Activated CD4-positive, CD25-positive, alpha-beta regulatory T cell treated with anti-CD3 and anti-CD28 coated beads, Interleukin-2, amount 50 U/mL, for 24 hours (primary cell): ENCODE results near the gene C12orf57.

ENCODE experiments used
- ATAC-seq, 2 donors: fragments of 150-1000 bp; cut with Tn5 transposase; one replicate each; pipeline ENCODE4 v1.10.0; 2021; ENCODE audit warnings: mild to moderate bottlenecking in 1 of 2, moderate library complexity in 1 of 2

Gene C12orf57

DNA sequence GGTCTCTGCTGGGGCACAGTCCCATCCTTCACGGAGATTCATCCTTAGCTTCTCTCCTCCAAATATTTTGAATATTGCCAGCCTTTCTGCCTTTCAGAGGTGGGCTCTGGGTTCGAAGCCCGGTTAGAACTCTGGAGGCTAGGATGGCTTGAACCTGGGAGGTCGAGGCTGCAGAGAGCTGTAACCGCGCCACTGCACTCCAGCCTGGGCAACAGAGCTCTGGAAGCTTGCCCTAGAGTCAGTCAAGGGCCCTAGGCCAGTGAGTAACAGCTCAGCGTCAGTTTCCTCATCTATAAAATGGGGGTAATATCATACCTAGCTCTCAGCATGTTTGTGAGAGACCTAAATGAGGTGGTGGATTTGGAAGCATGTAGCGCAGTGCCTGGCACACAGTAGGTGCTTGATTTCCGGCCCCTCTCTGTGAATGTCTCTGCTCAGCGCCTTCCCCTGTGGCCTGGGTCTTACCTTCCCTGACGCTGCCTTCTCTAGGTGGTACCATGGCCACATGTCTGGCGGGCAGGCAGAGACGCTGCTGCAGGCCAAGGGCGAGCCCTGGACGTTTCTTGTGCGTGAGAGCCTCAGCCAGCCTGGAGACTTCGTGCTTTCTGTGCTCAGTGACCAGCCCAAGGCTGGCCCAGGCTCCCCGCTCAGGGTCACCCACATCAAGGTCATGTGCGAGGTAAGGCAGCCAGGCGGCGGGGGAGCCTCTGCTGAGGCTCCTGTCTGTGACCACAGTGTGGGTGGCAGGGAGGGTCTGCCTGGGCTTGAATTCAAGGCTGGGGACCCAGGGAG is 10.7 kb downstream of the C12orf57 start:
- no peak for ATAC-seq

DNA sequence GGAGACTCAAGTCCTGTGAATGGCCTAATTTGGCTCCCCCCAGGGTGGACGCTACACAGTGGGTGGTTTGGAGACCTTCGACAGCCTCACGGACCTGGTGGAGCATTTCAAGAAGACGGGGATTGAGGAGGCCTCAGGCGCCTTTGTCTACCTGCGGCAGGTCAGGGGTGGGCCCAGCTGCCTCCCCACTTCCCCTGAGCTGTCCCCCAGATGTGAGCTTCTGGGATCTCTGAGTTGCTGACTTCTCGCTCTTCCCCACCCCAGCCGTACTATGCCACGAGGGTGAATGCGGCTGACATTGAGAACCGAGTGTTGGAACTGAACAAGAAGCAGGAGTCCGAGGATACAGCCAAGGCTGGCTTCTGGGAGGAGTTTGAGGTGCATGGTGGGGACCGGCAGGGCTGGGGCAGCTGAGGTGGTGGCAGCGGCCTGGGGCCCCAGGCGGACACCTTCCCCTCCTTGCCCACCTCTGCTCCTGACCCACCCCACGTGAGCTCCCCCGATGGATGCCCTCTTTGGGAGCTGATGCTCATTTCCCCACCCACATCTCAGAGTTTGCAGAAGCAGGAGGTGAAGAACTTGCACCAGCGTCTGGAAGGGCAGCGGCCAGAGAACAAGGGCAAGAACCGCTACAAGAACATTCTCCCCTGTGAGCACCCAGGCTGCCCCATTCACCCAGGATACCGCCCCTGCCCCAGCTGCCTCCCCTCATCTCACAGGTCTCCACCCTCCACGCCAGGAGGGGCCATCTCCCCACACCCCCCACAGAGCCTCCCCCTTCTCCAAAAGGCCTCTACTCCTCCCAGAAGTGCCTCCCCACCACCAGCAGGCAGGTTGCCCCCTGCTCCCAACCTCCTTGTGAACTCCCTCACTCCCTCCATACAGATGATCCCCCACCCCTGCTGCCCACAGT is 11.5 kb downstream of the C12orf57 start:
- no peak for ATAC-seq

DNA sequence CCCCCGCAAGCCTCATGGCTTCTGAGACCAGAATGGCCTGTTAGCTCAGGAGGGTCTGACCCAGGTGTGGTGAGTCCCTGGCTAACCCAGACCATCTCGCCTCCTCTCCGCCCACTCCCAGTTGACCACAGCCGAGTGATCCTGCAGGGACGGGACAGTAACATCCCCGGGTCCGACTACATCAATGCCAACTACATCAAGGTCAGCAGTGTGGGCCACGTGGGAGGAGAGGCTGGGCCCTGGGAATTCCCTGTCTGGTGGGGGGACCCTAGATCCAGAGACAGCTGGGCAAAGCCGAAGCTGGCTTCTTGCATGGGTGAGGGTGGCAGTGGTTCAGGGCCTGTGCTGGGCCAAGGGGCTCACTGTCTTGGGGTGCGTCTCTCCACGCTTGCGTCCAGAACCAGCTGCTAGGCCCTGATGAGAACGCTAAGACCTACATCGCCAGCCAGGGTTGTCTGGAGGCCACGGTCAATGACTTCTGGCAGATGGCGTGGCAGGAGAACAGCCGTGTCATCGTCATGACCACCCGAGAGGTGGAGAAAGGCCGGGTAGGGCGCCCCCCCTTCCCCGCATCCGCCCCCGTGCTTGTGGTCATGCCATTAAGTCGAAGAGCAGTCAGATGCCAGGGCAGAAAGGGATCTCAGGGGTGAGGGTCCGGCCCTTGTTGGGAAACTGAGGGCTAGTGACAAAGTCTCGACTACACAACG is 12.4 kb downstream of the C12orf57 start:
- ATAC-seq, result no peak

DNA sequence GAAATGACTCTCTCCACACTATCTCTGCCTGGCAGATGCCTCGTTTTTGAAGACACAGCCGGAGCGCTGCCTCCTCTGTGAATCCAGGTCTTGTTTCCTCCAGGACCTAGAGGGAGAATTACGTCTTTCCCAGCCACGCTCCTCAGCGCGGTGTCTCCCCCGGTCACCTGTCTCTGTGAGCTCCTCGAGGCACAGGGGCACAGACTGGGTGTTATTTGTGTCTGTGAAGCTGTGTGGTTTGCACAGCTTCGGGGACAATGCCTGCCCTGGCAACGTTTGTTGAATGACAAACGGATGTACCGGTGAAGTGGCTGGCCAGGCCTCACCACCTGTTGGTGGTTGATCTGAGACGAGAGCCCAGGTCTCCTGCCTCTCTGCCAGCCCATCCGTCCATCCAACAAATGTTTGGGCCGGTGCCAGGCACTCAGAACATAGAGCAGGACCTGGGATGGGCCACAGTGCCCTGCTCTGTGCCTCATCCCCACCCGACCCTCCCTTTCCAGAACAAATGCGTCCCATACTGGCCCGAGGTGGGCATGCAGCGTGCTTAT is 13.4 kb downstream of the C12orf57 start:
- ATAC-seq, result no peak

DNA sequence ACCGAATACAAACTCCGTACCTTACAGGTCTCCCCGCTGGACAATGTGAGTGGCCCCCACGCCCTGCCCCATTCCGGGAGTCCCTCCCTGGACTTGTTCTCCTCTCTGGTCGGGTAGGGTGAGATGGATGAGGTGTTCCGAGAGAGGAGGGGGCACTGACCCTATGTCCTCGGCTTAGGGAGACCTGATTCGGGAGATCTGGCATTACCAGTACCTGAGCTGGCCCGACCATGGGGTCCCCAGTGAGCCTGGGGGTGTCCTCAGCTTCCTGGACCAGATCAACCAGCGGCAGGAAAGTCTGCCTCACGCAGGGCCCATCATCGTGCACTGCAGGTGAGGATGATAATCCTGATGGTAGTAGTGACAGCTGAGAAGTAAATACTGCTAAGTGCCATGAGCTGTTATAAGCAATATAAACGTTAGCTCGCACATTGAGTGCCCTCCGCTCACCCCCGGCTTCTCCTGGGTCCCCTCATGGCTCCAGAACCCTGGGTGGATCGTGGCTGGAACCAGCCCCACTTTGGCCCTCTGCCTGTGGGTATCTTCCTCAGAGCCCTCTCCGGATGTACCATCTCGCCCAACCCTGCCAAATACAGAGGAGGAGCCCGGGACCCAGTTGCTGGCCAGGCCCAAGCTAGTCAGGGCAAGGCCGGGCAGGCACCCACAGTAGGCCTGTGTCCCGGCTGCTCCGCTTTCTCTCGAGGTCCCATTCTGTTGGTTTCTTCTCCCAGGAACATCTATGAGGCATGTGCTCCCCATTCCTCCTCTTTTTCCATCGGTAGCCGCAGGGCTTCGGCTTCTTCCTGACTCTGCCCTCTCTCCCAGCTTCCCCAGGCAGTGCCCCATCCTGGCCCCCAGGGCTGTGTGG is 14.2 kb downstream of the C12orf57 start:
- ATAC-seq, result no peak

DNA sequence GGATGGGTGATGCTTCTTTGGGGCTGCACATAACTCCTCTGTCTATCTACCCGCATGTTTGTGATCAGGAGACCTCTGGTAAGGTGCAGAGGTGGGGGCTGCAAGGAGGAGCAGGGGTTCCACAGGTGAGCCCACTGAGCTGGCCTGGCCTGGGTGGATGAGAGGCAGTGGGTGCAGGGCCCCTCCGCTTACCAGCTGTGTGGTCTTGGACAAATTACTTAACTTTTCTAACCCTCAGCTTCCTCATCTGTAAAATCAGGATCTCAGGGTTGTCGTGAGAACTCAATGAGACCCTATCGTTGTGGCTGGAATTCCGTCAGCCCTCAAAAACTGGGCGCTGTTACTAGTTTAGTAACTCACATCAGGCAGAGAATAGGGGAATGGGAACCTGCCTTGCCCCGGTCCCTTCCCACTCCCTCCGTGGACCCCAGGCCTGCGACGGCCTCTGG is 14.8 kb downstream of the C12orf57 start:
- no peak for ATAC-seq

DNA sequence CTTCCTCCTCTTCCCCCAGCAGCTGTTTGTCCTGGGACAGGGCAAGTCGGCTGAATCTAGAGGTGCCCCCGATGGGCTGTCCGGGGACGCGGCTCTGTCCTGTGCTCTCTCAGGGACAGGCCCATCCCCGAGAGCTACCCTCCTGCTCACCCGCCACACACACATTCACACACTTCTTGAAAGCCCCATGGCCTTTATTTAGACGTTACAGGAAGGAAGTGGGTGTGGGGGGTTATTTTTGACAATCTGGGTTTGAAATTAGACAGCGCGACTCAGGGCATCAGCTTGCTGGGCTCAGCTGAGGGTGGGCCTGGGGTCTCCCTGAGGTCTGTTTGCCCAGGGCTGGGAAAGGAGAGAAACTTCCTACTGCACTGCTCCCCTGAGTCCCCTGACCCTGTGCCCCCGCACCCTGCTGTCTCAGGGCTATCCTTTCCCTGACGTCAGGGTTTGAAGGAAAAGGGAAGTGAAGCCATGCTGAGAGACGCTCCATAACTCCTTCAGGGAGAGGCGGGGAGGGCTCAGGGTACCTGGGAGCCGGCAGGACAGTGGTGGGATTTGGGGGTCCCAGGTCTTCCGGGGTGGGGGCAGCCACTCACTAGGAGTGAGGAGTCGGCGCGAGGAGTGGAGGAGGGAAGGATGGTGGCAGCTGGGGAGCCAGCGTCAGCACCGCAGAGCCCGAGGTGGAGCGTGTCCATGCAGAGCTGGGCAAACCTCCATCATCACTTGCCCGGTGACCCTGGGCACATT is 15.4 kb downstream of the C12orf57 start:
- ATAC-seq, result peak; percentile 44

DNA sequence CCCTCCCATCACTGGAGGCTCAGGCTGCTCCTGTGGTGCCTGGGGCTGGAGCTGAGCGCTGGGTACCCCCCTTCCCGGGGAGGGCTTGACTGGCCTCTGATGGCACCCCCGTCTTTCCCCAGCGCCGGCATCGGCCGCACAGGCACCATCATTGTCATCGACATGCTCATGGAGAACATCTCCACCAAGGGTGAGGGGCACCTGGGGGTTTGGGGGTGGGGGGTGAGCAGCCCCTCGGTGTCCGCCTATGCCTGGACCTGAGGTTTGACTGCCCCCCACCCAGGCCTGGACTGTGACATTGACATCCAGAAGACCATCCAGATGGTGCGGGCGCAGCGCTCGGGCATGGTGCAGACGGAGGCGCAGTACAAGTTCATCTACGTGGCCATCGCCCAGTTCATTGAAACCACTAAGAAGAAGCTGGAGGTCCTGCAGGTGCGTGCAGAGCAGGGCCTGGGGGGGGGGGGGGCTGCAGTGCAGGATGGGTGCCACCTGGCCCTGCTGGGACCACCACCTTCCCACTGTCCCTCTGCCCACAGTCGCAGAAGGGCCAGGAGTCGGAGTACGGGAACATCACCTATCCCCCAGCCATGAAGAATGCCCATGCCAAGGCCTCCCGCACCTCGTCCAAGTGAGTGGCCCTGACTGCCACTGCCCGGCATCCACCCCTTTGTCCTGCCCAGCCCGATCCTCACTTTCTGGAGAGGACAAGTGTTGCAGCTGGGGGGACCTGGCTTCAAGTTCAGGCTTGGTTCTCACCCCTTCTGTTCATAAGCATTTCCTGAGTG is 16.2 kb downstream of the C12orf57 start:
- ATAC-seq, result no peak

DNA sequence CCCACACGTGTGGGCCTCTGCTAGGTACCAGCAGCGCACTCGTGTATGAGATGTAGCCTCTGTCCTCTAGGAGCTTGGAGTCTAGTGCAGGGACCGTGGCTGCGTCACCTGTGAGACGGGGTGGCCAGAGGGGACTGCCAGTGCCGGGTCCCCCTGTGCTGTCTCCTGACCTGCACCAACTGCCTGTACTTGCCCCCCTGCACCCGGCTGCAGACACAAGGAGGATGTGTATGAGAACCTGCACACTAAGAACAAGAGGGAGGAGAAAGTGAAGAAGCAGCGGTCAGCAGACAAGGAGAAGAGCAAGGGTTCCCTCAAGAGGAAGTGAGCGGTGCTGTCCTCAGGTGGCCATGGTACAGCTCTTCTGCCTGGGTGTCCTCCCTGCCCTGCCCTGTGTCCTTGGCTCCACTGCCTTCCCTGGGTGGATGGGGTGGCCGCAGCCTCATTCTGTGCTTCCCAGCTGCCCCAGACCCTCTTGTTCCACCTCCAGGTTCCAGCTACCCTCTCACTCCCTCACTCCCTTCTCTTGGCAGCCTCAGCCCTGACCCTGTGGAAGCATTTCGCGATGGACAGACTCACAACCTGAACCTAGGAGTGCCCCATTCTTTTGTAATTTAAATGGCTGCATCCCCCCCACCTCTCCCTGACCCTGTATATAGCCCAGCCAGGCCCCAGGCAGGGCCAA is 16.9 kb downstream of the C12orf57 start:
- peak in 1 of 2 donors; percentile 3 for ATAC-seq

DNA sequence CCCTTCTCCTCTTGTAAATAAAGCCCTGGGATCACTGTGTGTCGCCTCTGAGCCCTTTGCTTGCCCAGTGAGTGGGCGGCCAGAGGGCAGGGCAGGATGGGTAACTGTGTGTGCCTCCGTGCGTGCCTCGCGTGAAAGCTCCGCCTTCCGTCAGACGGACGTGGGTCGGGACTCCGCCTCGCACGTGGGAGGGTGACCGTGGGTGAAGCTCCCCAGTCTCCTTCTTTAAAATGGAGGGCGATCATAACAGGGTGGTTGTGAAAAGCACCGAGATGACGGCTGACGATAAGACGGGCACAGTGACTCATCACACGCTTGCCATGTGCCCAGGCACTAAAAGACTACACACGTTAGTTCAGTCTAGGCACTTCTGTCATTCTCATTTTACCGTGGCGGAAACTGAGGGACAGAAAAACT is 17.5 kb downstream of the C12orf57 start:
- ATAC-seq, result peak; percentile 80 to 83

DNA sequence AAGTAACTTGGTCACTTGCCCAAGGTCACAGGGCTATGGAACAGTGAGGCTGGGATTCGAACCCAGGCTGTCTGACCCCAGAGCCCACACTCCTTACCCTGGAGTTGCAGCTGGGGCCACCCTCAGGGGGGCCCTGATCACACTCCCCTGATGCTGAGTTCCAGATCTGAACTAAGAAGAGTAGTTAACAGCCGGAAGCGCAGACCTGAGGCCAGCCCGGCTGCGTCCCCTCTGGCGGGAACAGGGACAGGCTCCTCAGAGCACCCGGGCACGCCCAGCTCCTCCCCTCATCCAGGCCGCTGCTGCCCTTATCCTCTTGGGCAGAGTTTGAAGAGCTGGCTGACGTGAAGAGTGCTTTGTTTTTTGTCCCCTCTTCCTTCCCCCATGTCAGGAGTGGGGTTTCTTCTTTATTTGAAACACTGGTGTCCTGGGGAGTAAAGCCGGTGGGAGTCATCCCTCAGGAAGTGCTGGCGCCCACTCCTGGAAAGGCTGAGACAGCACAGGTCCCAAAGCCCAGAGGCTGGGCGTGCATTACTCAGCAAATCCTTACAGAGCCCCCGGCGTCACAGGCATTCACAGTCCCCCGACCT is 18.0 kb downstream of the C12orf57 start:
- ATAC-seq, result peak; percentile 39 to 47

DNA sequence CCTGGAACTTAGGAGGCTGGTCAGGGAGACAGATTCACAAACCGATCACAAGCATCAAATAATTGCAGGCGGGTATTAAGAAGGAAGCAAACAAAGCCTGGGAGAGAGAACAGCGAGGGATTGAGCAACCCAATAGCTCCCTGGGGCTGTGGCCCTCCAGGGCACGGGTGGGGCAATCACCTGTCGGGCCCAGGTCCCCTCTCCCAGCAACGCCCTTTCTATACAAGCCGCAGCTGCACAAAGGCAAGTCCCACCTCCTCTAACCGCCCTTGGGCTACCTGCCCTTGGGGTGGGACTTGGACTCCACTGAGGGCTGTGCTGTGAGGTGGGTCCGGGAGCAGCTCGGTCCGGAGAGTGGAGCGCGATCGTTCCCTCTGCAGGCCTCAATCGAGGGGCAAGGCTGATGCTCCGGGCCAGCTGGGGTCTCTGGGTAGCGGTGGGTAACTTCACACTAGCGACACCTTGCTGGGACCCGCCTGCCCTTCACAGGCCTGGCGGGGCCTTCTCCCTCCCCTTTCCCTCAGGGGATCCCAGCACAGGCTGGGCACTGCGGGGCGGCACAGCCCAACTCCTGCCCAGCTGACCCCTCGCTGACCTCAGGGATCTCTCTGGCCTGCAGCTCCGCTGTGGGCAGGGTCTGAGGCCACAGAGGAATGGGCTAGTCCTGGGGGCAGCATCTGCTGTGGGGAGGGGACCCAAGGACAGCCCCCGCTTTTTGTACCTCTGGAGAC is 18.6 kb downstream of the C12orf57 start:
- no peak for ATAC-seq

DNA sequence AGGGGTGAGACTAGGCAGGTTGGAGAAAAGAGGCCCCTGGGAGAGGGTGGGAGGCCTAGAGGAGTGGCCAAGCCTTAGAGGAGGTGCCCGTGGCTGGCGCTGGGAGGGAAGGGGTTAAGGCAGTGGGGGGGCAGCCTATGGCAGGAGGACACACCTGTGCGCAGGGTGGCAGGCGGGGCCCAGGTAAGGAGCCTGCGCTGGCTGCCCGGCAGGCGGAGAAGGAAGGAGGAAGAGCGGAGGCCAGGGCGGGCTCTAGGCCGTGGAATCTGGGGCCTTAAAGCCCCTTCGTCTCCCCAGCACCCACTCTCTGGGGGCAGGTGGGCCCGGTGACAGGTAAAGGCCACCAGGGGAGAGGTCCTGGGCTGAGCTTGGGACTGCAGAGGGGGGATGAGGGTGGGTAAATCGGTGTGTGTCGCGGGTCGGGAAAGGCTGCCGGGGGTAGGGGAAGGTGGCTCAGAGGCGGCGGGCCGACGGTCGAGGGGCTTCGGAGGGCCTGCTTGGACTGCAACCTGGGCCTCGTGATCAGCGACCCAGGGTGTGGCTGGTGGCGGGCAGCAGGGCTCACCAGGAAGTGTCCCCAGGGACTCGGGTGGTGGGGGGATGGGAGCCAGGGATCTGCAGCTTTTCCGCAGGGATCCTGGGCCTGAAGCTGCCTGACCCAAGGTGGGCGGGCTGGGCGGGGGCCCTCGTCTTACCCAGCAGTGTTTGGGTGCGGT is 19.4 kb downstream of the C12orf57 start:
- ATAC-seq, result no peak

DNA sequence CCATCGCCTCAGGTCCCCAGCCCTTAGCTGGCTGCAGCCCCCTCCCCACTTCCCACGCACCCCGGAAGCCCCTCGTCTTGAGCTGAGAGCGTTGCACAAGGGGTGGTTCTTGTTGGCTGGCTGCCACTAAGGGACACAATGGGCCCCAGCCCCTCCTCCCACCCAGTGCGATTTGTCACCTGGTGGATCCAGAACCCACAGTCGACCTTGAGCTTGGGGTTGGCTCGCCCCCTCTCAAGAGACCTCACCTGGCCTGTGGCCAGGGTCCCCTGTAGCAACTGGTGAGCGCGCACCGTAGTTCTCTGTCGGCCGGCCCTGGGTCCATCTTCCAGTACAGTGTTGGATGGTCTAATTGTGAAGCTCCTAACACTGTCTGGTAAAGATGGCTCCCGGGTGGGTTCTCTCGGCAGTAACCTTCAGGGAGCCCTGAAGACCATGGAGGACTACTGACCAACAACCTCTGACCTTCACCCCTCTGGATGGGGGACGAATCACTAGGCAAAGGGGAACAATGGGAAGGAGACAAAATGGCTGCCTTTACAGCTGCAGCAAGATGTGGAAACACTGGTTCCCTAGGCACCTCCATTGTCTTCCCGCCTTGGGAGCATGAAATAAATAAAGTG is 20.1 kb downstream of the C12orf57 start:
- ATAC-seq, result no peak

DNA sequence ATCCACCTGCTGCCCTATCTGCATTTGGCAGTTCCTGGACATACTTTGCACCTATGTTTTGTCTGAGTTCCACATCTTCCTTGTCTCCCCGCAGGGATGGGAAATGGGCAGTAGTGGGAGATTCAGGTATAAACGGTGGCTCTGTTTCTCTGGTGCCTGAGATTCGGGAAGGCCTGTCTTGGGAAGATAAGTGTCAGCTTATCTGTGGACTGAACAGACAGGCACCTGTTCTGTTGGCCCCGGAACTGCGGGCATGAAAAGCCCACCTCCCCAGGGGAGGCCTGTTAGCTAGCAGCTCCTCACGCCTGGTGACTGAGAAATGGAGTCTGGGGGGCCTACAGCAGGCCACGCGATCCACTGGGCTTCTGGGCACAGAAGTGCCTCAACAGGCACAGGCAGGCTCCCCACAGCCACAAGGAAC is 20.8 kb downstream of the C12orf57 start:
- ATAC-seq, result no peak

DNA sequence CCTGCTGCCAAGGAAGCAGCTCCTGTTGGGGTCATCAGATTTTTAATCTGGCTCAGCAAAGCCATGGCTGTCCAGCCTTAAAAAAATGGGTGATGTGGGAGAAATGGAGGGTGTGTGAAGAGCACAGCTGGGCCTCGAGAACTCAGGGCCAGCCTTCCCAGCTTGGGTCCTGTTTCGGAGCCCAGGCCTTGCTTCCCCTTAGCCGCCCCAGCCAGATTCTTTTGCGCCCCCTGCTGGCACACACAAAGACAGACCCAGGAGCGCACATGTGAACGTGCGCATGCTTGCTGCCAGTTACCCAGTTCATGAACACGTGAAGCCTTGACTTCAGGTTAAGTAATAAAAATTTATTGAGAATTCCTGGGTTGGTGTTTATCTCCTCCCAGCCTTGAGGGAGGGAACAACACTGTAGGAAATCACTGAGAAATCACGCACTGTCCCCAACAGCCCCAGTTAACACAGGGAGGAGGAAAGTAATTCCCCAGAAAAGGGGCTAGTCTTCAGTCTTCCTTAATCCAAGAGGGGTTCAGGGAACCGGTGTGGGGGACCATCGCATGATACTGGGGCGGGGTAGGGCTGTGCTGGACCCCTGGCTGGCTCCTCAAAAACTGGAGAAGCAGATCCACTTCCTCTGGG is 21.3 kb downstream of the C12orf57 start:
- ATAC-seq, result peak; percentile 37 to 46

DNA sequence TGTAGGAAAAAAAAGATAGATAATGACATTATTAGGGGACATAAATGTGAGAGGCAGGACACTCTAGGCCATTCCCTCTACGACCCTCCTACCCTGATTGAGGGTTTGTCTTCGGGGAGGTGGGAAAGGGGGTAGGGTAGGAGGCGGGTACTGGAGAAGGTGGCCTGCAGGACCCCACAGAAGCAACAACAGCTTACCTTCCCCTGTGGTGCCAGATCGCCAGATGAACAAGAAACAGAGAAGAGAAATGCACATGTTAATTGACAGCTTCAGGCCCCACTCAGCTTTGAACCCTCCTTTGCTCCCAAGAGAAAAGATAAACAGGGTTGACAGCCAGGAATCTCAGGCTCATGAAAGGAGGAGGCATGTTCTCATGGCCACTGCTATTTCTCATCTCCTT is 21.9 kb downstream of the C12orf57 start:
- ATAC-seq, result no peak
